ENCODE results near the gene RTL1.

RTL1 gene

DNA sequence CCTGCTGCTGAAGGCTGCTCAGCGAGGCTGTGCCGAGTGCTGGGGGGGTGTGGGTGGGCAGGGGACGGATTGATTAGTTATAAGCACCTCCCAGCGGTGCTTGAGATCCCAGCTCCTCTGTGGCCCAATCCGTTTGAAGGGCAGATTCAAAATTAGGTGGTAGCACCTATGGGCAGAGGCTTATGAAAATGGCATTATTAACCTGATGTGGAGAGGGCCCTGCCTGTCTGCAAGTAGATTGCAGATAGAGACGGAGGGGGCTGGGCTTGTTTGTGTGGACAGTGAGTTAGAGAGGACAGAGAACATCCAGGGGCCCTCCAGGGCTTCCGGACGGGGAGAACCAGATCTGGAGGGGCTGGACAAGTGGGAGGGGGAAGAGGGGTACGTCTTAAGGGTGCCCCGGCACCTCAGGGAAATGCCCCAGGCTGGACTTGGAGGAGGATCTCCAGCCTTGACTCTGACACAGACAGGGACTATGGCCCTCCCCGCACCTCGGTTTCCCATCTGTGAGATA, at the start of gene RTL1:
RTL1 (minus strand) TSS at position 51 of the 514 bp plus-strand sequence. CDS start 18,934 bp downstream, outside the sequence.
- no peak for DNase-seq

DNA sequence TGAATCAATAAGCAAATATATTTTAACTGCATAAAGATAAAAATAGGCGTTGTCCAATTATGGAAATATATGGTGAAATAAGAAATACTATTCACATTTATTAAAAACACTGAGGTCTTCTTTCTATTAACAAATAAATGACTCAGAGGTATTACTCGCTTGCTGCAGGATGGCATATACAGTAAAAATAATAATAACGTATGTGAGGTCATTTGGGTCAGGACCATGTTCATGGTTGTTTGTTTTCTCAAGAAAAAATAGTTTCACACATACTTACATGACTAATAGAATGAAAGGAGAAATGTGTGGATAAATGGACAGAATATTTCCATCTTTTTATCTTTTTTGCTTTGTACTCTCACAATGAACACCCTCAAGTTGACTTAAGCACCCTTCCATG, 46.5 kb upstream of the RTL1 start:
- no peak for DNase-seq

DNA sequence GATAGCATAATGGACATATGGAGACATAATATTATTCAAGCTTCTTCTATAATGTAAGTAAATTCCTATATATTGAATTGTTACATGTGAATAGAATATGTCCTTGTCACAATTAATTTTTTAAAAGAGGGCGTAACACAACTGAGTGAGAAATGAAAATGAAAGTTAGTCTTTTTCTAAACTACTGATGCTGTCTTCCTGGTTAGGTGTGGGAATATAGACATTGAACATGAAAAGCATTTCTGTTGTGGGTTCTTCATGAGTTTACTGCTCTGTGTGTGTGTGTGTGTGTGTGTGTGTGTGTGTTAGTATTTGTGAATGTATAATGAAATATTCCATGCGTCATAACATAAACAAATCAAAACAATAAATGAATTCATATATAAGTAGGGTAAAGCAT, 40.5 kb upstream of the RTL1 start:
- no peak for DNase-seq

DNA sequence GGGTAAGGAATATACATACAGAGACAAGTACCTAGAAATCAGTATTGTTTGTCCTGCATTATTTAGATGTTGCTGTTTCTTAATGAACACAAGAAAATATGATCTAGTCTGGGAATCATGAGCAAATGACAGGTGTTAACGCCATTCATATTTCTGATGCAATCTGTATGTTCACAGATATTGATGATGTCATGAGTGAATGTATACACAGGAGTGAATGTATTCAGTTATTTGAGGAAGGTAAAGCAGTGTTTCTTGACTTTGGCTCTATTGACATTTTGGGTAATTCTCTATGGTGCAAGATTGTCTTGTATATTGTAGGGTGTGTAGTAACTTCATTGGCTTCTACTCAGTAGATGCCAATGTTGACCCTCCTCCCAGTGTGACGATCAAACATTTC, 26.7 kb upstream of the RTL1 start:
- DNase-seq = no peak

DNA sequence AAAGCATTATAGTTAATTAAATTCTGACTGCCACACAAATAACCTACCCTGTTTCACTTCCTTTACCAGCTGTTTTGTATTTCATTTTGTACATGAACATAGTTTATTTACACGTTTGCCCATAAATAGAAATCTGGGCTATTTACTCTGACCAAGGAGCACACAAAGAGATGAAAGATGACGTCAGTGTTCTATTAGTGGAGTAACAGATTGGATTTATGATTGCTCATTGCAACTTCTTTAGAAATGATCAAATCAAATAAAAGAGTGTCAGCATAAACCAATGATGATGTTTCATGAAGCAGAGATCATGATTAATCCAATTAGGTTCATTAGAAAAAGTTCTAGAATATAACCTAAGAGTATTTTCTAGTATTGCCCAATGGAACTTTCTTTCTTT, 12.0 kb upstream of the RTL1 start:
- no peak for DNase-seq

DNA sequence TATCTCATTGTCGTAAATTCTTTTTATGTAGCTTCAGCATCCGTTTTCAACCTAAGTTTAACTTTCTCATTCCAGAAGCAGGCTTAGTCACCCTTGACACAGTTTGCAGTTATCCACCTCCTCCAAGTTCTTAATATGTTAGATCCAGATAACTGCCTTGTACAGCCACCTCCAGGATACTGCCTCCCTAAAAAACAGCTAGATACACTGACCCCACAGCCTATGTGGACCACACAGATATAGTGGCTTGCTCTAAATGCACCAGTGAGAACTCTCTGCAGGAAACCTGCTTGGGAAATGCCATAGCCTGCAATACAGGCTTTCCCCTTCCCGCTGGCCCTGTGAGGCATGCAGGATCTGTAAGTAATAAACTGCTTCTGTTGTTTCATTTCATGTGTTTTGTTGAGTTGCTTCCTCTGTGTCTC, 11.1 kb upstream of the RTL1 start:
- no peak for DNase-seq

DNA sequence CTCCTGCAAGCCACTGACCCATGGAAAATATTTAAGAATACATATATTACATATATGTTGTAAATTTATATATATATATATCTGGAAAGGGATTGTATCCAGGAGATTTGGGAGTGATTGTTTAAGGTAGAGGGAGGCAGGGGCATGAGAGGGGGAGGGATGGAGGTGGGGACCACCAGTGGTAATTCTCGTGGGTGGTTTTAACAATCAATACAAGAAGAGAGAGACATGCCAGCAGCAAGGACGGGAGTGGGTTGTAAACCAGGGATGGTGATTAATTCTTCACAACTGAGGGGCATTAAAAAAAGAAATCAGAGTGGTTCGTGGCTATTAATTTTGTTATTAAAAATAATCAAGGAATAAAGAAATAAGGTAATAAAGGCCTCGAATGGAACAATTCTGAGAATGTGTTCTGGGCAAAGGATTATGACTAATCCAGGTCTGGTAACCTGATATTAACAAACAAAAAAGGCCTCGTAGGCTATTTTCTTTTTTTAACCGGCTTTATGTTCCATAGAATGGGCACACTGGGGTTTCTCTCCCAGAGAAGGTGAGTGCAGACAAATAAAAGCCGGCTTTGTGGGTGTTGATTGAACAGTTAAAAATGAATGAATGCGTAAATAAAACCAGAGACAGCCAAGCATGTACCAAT, 8.3 kb upstream of the RTL1 start:
- no peak for DNase-seq

DNA sequence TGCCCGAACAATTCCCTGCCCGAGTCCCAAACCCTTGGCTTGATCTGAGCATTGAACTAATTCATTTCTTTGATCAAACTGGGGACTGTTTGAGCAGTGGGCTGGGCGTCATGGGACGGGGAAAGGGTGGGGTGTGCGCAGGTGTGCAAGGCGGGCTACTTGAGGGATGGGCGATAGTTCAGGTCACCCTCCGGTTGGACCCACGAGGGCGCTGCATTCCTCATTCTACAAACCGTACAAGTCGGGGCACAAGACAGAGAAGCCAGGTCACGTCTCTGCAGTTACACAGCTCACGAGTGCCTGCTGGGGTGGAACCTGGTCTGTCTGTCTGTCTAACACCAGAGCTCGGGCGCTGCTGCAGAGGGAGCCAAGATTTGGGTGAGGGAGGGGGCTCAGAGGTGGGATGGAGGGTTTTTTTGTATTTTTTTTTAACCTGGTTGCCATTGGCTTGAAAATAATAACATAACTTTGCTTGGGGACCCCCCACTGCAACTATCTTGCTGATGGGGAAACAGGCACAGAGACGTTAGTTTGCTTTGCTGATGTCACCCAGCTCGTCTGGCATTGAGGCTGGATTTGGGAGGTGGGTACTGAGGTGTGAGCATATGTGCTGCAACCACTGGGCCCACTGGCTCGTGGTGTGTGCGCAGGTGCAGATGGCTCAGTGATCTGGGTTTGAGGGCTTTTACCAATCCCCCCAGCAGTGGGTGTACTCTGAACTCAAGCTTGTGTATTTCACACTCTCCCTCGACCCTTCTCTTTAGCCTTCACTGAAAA, 7.6 kb upstream of the RTL1 start:
- DNase-seq = no peak

DNA sequence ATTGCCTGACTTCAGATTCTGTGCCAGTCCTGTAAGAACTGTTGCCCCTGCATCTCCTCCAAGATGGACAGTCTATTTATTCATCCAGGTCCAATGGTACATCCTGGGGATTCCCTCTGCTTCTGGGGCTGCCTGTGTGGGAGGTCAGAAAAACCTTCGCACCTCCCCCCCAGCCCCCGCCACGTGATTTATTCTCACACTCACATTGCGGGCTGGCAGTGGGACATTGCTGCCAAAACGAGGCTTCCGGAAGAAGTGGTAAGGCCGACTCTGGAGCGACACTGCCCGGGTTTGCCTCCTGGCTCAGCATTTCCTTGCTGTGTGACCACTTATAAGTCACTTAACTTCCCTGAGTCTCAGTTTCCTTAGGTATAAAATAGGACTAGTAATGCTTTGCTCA, 5.9 kb upstream of the RTL1 start:
- no peak for DNase-seq

DNA sequence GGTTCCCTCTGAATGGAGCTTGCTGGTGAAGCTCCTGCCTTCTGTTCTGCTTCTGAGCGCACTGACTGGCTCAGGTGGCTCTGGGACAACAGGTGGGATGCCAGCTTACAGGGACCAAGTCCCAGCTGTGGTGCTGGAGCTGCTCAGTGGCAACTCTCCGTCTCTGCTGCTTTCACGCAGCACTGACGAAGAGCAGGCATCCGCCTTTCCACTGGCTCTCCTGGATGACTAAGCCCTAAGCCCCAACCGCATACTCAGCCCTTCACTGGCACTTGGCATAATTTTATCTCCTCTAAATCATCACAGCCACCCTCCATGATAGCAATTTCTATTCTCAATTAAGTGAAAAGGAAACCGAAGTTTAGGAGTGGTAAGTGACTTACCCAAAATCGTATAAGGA, 3.7 kb upstream of the RTL1 start:
- no peak for DNase-seq

DNA sequence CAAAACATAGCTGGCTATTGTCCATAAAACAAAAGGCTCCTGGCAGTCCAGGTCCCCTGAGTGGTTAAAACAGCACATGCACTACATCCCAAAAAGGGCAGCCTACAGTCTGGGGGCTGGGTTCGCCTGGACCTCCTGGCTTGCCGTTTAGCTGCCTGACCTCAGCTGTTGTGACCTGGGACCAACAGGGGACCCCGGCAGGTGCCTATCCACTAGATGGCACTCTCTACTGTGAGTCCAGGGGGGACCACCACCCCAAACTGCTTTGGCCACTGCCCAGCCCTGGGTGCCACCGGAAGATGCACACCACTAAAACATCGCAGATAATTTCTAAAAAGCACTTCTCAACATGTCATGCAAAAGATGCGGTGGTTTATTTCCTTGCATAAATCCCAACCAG, 2.9 kb upstream of the RTL1 start:
- no peak for DNase-seq

DNA sequence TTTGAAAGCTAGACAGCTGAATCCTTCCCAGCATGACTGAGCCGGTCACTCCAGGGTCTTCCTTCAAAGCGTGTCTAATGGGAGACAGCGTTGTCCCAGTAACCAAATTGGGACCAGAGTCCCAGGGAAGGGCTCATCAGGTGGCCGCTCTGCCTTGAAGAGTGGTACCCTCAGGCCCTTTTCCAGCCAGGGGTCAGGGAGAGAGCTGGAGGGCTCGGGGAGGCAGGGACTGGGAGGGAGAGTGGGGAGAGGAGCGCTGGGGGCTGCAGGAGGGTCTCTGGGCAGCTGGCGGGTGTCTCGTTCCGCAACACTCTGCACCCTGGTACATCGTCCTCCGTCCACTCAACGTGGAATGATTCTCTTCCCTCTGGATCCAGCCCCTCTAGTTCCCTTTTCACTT, 1.6 kb upstream of the RTL1 start:
- DNase-seq = no peak

DNA sequence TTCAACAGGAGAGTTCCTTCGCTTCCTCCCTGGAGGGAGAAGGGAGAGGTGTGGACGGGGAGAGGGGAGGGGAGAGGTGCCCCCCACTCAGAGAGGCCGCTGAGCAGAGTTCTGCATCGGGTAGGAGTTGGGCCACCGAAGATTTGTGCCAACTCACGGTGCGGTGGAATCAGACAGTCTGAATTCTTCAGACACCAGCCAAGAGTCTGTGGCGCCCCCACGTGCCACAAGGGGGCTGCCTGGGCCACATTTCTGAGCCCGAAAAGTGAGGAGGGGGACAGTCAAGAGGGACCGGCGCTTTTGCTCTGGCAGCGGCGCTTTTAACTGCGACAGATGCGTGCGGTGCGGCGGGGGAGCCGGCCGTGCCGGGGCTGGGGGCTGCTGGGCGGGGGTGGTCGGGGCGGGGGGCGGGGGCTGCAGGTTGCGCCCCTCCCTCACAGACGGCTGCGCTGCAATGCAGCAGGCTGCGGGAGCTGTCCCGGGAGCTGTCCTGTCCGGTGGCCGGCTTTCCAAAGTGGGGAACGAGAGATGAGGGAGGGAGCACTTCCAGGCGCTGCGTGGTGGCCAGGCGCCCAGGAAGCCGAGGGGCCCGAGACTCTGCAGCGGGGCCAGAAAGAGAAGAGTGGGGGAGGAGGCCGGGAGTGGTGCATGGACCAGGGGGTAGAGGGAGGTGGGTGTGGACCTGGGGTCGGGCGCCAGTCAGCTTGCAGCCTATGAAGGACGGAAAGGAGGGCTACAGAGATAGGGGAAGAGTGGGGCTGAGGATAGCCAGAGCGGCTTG, 975 bp upstream of the RTL1 start:
- no peak for DNase-seq

DNA sequence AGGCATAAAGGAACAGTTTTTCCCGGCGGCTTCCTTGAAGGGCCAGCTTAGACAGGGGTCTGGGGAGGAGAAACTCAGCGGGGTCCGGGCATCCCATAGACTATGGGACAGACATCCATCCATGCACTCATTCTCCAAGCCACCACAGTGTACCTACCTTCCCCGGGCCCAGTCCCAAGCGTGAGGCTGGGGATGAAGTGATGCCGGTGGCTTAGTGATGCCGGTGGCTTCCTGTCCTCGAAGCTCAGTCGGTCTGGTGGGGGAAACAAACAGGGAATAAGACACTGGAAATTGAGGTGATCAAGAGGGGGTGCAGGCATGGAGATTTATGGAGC, 421 bp downstream of the RTL1 start:
- DNase-seq = no peak

DNA sequence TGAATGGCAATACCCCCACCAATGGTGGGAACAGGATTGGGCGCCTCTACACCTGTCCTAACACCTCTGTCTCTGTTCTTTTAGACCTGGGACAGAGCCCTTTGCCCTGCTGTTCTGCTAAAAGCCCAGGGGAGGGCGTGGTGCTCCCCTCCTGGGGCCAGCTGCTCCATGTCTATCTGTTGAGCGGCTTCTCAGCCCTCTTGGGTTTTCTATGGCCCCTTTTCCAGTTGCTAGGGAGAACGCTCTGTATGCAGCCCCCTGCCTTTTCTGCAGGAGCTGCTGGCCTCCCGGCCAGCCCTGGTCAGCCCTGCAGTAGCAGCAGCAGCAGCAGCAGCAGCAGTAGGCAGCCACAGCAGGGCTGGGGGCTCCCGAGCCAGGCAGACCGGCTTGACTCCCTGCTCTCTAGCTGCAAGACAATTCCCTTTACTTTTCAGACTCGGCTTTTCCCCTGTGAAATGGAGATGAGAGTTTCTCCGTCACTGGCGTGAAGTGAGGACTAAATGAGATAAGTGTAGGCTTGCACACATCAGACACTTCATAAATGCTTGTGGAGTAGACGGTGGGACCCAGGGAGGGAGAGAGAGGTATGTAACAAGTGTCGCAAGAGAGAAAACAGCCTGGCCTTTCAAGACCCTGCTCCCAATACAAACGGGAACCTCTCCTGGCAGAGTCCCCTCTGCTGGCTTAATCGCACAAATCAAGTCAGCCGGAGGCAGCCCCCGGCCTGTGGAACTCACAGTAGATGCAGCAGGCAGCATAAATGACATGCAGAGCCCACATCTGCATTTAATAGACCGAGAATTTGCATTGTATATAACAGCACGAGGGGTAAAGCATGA, 1.0 kb downstream of the RTL1 start:
- no peak for DNase-seq

DNA sequence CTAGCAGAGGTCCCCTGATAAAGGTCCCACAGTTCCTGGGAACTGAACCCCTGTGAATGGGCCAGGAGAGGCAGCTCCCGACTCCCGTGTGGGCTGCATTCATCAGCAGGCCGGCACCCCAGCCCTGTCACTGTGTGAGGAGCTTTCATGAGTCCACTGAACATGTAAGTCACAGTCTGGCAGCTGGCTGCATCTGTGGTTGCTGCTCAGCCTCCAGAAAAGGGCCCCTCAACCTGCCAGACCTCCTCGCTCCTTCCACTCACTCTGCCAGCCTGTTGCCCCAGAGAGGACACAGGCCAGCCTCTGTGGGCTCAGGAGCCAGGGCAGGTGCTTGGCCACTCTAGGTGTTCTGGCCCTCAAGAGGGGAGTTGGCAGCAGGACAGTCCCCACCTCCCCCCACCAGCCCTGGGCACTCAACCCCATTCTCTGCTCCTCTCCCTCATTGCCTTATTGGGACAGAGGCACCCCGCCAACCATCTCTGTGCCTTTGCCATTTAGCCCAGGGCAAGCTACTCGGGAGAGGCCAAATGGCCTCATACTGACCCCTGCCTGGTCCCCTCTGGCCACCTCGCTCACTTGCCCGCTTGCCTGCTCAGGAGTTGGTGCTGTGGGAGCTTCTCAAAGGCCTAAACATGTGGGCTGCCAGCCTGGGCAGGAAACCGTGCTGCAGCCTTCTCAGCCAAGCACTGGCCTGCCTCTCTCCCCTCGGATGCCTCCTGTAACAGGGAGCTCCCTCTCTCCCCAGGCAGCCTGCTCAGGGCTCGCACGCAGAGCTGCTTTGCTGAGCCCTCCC, 1.9 kb downstream of the RTL1 start:
- DNase-seq = no peak

DNA sequence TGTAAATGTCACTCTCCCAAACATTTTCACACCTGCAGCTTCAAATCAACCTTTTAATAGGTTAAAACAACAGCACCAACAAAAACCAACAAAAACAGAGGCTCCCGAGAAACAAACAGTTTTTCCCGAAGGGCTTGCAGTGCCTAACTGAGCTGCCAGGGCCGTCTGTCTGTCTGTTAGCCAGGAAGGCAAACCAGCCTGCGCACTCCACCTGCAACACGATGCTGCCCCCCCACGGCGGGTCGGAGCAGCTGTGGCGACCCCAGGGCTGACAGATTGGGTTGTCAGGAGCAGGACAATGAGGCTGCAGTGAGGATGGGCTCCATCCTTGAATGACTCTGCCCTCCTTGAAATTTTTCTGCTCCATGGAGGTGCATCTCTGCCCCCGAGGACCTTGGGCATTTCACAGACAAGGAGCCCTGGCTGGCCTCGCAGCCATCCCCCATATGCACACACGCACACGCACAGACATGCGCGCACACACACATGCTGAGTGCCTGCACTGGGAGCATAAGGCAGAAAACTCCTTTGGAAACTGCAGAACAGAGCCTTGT, 2.6 kb downstream of the RTL1 start:
- DNase-seq = no peak

DNA sequence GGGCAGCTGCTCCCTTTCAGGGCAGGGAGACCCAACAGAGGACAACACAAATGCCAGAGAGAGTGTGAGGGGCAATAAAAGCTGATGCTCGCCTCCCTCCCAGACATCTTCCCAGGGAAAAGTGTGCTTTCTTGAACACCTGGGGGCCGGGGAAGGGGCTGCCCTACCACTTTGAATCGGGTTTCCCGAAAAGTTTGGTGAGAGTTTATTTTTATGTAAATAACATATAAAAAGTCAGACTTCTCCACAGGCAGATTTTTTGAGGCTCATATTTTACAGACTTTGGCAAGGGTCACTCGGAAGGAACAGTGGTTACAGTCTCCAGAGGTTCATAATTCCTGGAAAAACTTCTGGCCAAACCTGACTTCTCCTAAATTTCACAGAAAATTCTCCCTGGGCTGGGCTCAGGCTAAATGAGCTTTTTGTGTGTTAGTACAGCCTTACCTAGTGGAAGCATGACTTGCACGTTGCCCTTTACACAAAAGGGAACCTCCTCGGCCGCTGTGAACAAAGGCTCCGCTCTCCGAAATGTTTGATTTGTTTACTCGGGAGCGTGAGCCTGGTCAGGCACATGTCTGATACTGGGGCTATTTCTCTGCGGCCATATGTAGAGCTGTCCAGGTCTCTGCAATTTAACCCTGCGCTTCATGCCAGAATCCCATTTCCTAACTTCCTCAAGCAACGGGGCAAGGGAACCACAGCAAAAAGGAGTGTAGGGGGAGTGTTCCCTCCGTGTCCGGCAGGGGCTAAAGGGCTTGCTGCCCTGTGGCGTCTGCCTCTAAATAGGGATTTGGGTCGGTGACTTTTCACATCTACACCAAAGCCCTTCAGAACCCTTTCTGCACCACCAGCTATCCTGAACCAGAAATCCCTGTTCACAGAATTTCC, 3.4 kb downstream of the RTL1 start:
- DNase-seq = no peak

DNA sequence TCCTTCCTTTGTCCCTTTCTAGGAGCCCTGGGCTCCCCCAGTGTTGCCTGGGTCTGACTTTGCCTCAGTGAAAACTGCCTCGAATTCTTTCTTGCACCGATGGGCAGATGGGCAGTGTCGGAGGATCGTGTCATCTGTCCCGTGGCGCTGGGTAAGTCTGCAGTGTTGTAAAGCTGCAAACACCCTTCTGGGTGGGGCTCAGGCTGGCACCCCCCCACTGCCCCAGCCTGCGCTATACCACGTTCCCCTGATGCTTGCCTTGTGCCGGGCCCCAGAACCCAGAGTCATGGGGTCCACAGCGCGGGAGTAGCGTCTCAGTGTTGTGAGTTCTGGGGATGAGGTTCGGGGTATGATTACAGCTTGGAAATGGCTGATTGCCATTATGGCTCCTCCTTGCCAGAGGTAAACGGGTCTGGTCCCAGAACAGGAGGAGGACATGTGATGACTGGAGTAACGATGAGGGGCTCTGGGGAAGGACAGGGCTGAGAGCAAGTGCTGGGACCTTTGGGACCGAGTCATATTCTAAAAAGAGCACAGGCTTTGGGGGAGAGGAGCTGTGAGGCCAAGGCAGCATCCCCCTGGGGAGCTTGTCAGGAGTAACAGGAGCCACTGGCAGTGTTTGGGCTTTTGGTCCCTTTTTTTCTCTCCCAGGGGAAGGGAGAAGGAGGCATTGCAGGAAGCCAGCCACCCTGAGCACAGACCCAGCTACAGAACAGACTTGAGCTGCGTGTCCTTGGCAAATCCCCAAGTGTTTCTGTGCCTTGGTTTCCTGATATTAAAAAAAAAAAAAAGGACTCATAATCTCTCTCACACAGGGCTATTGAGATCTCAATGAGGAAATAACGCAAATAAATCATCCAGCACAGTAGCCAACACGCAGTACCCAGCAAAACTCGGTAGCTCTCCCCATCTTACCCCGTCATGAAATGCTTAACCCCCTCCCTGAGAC, 4.3 kb downstream of the RTL1 start:
- no peak for DNase-seq

Data from CD4-positive, alpha-beta T cell treated with Interferon alpha-2 for 1 hour (primary cell).